Measurements from ENCODE around the gene KCNJ8.

- TF ChIP-seq ATF3 (IDR thresholded peaks at IDR 0.05) (no peak), CTCF (IDR thresholded peaks at IDR 0.05; ENCODE audit: low read depth, low read length, missing input control) (no peak), EGR1 (IDR thresholded peaks at IDR 0.05; ENCODE audit: low read depth in 2 of 2) (no peak), YY1 (IDR thresholded peaks at IDR 0.05) (no peak), JUND (IDR thresholded peaks at IDR 0.05) (no peak), REST (IDR thresholded peaks at IDR 0.05) (no peak), SP1 (IDR thresholded peaks at IDR 0.05) (no peak), RAD21 (IDR thresholded peaks at IDR 0.05) (no peak), GABPA (IDR thresholded peaks at IDR 0.05 in 1 of 2, conservative IDR thresholded peaks at IDR 0.05 in 1 of 2) (no peak), TAF1 (conservative IDR thresholded peaks at IDR 0.05) (no peak), ZBTB33 (IDR thresholded peaks at IDR 0.05) (no peak)
These were observed 39.2 kb upstream of the KCNJ8 start for GRCh38 chr12:21813751-21814150.
